GM21529 (cell line): ENCODE data around the gene TCF7L2.

Experiments used
- ATAC-seq: cut with Tn5 transposase; IDR thresholded peaks from one replicate; pipeline ENCODE4 v1.9.1; 2021; ENCODE audit not compliant: unreplicated experiment

TCF7L2 gene

DNA sequence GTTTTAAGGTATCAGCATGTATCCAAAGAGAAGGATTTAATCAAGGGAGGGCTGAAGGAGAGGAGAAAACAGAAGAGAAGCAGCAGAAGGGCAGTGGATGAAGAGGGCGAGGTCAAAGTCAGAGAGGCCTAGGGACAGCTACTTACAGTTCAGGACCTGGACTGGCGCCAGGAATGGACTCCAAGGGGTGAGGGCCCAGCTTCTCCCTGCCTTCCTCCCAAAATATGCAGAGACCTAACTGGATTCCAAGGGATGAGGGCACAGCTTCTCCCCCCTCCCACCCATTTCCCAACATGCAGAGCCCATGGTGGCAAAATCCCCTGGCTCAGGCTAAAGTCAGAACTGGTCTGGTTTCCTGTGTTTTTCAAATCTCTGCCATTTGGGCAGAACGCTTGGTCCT is 3.4 kb upstream of the TCF7L2 start:
- ATAC-seq = no peak

- ATAC-seq = no peak
Observed at GRCh38 chr10:112948196-112948595, 1.9 kb upstream of the TCF7L2 start.

DNA sequence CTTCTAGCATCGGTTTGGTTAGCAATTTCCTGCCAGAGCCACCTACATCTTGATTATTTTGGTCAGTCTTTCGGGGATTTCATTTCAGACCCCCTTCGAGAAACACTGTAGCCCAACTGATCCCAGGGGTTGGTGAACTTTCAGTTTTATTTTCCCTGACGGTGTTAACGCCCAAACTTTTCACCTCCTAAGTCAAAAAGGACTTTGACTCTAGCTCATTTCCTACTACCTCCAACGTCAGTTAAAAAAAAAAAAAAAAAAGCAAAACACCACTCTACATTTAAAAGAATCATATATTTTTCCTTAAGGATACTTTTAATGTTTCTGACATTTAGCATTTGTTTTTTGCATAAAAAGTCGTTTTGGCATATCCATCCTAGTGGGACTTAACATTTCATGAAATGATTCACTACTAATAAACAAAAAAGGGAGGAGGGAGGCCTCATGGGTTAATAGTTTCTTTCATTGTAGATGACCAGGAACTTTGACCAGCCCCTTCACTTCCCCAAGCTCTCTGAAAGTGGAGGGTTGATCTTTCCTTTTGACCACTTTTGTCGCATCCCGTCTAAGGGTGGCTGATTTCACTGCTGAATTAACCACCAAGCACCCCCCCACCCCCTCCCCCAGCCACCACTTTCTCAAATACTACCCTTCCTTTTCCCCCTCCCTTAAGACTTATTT is 764 bp upstream of the TCF7L2 start:
- no peak for ATAC-seq

DNA sequence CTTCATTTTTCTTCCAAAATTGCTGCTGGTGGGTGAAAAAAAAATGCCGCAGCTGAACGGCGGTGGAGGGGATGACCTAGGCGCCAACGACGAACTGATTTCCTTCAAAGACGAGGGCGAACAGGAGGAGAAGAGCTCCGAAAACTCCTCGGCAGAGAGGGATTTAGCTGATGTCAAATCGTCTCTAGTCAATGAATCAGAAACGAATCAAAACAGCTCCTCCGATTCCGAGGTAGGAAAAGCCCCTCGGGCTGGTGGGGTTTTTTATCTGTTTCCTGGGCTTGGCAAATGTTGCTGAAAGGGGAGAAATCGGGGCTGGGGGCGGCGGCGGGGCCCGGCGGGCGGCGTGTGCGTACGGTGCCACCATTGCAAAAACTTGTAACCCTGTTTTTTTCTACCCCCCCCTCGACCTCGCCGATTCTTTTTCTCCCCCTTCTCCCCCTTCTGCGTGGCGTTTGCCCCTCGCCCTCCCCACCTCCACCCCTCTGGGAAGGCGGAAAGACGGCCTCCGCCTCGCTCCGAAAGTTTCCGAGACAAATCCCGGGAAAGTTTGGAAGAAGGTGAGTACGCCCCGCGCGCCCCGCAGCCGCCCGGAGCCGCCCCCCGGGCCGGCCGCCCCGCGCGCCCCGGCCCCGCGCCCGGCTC is 789 bp downstream of the TCF7L2 start:
- no peak for ATAC-seq

DNA sequence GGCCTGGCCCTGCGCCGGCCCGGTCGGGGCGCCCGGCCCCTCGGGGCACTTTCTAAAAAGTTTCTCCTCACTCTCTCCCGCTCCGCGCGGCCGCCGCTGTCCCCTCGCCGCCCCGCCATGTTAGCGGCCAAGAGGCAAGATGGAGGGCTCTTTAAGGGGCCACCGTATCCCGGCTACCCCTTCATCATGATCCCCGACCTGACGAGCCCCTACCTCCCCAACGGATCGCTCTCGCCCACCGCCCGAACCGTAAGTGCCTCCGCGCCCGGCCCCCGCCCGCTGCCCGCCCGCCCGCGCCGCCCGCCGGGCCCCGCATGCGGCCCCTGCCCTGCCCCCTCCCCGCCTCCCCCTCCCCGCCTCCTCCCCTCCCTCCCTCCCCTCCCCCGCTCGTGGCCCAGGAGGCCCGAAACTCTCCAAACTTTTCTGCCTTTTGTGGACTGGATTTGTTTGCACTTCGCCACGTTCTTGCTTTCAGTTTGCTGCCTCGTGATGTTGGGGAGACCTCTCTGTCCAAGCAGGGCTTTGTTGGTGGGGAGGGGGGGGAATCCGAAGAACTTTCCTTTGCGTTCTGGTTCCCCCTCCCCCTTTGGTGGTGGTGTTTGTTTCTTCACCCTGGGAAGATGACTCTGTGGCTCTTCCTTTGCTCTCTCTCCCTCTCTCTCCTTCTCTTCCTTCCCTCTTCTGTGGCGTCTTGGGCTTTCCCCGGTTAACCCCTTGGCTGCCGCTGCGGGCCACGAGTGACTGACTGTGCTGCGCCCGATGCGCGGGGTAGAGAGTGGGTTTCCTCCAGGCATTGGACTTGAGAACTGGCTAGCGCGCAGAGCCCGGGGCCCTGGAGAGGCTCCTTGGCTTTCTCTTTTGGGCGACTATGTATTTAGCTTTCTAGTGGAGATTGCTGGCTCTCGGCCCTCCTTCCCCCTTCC is 1.6 kb downstream of the TCF7L2 start:
- no peak for ATAC-seq

DNA sequence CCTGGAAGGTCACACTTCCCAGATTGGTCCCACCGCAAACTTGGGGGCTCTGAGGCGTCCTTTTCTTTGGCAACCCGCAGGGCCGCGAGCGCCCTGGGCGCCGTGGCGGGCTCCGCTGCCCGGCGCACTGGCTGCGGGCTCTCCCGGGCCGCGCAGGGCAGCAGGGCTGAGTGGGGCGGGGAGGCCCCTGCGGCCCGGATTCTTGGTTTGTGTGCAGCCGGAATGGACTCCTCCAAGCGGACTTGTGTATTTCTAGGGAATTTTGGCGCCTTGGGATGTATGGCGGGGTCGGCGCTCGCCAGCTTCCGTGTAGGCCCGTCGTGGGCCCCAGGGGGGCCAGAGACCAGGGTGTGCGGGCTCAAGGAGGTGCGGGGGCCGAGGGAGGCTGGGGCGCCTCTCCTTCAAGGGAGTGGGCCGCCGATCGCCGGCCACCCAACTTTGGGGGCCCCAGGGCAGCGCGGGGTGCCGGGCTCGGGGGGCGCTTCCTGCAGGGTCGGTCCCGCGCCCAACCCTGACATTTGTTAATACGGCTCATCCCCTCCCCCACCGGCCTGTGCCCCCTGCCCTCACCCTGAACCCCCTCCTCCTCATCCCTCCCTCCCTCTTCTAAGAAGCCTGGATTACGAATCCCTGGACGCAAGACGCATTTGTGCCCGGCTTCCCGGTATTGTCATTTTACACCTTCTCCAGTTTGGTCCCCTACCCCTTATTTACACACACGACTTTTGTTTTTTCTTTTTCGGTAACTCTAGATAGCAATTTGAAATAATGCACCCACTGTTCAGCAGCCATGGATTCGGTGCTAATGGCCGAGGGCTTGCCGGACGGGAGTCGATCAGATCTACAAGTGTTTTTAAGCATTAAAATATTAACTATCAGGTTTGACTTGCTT is 2.5 kb downstream of the TCF7L2 start:
- ATAC-seq = no peak

DNA sequence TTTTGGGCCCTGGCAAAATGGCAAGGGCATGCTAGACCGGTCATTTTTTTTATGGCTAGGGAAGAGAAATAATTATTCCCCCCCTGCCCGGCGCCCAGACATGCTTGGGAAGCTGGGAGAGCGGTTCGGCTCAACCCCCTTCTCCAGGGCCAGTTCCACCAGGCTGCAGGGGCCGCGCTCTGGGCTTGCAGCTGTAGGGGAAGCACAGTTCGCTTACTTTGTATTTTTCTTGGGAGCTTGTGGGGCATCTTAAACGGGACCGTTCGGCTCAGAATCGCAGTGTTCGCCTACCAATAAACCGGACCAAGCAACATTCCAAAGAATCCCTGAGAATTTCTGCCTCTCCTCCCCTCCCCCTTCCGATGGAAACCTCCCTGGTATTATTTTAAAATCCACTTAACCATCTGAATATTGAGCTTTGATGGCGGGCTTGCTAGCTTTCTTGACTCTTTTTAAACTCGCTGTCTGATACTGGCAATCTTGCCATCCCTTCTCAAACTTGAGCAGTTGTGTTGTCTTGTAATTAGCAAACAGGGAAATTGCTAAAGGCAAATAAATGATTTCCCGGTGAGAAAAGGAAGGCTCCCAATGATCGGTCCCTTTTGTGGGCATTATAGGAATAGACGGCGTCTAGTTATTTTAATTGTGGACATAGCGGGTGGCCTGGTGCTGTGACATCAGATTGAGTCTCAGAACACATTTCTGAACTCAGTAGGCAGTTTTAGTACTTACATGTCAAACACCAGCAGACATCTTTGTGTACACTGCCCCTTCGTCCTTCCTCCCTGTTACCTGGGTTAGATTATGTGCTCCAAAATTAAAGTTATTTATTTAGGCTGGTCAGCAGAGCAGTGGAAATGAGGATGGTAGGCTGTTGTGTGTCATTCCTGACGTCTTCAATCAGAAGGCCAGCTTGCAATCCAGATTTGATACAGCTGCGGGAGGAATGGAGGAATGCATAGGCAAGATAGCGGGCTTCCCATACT is 3.4 kb downstream of the TCF7L2 start:
- ATAC-seq = no peak

DNA sequence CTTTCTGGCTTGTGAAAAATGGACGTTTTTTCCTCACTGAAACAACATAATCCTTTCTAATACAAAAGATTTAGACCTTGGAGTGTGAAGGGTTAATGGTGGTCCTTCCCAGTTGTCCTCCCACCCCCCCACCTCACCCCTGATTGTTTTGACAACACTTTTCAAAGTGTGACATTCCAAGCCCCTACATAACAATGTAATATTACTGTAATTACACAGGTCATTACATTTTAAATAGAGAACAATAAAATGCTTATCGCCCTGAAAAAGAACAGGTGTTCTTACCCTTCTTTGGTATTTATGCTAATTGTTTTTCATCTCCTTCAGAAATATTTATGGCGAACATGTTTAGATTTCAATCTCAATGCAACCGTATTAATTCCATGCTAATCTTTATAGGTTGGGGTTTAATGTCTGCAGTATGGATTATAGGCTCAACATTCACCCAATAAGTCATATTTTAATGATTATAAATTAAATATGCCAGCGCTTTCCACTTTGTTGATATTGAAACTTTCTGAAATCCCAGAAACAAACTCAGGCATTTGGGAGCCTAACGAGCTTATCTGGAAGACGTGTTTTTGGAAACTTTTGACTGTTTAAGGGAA is 5.0 kb downstream of the TCF7L2 start:
- no peak for ATAC-seq

DNA sequence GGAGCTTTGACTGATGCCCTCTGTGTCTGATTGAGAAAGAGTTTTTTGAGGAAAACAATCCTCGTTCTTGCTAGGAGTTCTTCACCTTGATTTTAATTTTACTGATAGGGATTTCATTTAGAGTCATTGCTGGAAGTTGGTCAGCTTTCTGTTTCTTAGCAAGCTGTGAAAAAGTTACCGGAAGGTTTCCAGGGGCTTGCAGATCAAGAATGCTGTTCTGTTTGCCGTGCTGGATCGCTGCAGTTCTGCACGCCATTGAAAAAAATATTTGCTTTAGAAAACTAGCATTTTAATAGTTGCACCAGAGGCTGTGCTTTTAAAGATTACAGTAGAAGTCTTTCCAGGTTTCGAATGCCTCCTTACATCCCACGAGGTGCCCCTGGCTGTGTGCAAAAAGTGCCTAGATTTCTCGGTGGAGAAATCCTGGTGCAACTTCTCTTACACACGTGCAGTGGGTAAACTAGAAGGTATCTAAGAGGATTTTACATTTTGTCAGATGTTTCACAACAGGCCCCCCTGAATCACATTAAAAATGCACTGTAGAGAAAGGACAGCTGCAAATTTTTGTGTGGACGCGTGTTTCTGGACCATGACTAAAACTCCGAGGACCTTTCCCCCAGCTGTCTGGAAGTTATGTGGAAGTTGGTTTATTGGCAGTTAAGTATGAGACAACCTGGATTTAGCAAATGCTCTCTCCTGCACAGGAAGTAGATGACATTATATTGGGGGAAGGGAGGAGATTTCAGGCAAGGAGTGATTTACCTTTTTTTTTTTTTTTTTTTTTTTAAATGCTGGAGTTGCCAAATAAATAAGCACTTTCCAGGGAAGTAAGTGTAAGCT is 5.8 kb downstream of the TCF7L2 start:
- no peak for ATAC-seq

GRCh38 chr10:112956631-112957350 is 6.7 kb downstream of the TCF7L2 start:
- ATAC-seq = no peak

DNA sequence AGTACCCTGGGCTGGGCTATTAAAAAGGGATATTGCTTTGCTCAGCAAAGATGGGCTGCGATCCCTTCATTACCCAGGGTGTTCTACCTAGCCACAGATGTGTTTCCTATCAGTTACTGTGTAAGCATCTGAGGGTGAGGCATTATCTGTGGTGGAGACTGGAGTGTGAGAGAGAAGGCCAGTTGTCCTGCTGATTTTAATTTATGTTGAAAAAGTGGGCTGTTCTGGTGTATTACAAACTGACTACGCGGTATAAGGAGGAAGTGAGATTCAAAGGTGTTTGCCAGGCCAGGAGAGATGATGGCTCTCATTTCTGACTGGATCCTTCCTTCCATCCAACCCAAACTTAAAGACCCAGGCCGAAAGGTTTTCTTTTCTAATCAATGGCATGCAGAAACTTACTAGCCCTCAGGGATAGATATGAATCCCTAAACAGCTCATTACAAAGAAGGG is 7.6 kb downstream of the TCF7L2 start:
- no peak for ATAC-seq

GRCh38 chr10:112958275-112958995 is 8.4 kb downstream of the TCF7L2 start:
- ATAC-seq = no peak

GRCh38 chr10:112959207-112959838 is 9.3 kb downstream of the TCF7L2 start:
- no peak for ATAC-seq

DNA sequence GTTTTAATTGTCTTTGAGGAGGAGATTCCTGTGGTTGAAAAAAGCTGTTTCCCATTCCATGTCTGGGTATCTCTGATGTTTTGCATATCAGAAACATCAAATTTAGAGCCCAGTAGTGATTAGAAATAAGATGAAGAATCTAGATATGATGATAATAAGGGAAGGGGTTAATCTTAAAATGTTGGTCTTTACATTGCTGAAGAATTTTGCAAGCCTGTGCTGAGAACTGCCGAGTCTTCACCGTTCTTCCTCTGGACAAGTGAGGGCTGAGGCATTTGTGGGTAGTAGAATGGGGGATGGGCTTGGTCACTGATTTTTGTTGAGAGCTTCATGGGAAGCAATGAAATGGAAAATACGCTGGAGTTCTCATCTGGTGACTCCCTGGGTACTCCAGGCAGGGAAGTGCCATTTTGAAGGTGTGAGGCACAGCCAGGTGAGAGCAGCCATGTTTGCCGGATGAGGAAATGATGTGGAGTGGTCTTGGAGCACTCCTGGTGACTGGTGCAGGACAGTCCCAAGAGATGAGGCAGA is 10.2 kb downstream of the TCF7L2 start:
- no peak for ATAC-seq

DNA sequence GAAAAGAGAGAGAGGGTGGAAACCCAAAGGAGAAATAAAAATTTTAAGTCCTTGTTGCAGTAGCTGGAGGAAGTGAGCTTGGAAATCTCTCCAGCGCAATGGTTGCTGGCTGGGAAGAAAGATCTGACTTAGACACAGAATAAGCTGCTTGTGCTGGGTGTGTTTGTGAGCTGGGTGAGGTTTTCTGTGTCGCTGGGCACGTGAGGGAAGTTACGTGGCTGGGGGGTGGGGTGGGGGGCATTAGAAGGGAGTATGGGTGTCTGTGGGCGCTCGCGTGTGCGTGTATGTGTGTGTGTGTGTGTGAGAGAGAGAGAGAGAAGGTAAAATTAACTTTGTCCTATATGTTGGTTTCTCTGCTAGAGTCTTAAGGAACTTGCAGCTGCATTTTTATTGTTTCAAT is 11.6 kb downstream of the TCF7L2 start:
- ATAC-seq = no peak

GRCh38 chr10:112962343-112962742 is 12.3 kb downstream of the TCF7L2 start:
- no peak for ATAC-seq
